HAP-1 (cell line): ENCODE measurements around the gene RFTN1.
"Not testable (repeated sequence)": the region's sequence is repeated elsewhere in the genome, so short reads cannot be mapped to it uniquely, and the experiment has no call there.

Source experiments
- DNase-seq, 2 experiments: peaks; one replicate each; pipeline ENCODE4 v3.0.0-alpha.2; 2016 to 2020; ENCODE audit warnings: low spot score in 2 of 2
- H3K27me3 ChIP-seq: fragments of 250-450 bp; sonication (Bioruptor Pico); 2 replicates; pipeline ENCODE4 v1.5.1; 2020; ENCODE audit warnings: low read depth, mild to moderate bottlenecking, moderate library complexity
- H3K36me3 ChIP-seq: fragments of 250-450 bp; sonication (Bioruptor Pico); replicated peaks from 2 replicates; pipeline ENCODE4 v1.5.1; 2020; ENCODE audit warnings: mild to moderate bottlenecking
- H3K4me1 ChIP-seq: fragments of 250-450 bp; sonication (Bioruptor Pico); 2 replicates; pipeline ENCODE4 v1.5.1; 2020; ENCODE audit warnings: mild to moderate bottlenecking
- H3K4me3 ChIP-seq: fragments of 250-450 bp; sonication (Bioruptor Pico); 2 replicates; pipeline ENCODE4 v1.5.1; 2020; ENCODE audit warnings: mild to moderate bottlenecking, moderate library complexity
- H3K9me3 ChIP-seq: fragments of 250-450 bp; sonication (Bioruptor Pico); 2 replicates; pipeline ENCODE4 v1.5.1; 2020; ENCODE audit warnings: mild to moderate bottlenecking, moderate library complexity
- in situ Hi-C: fragments of 300-500 bp; cut with MboI; formaldehyde crosslinking; loops from 3 replicates; pipeline ENCODE4 v1.14.3; 2020; ENCODE audit warnings: low sequenced_read_pairs, inconsistent platforms, mixed read lengths

RFTN1 gene

GRCh38 chr3:16496008-16496407 lies 17.5 kb downstream of the RFTN1 start:
- H3K27me3 ChIP-seq, result peaks cover 28% of the 10 kb centered on the region
- DNase-seq, result no peak
- H3K36me3 ChIP-seq, result no peaks in the 10 kb centered on the region
- in situ Hi-C loops, result no loop called here
- H3K9me3 ChIP-seq, result no peaks in the 10 kb centered on the region; the same call in 1 of the 2 replicates
- H3K4me3 ChIP-seq, result no peak overlapping the region
- H3K4me1 ChIP-seq, result no peaks in the 10 kb centered on the region

- H3K27me3 ChIP-seq, result peaks cover 20% of the 10 kb centered on the region
- H3K9me3 ChIP-seq, result no peaks in the 10 kb centered on the region; the same call in 1 of the 2 replicates
- H3K4me1 ChIP-seq, result no peaks in the 10 kb centered on the region
- DNase-seq, result no peak
- no peaks in the 10 kb centered on the region for H3K36me3 ChIP-seq
- in situ Hi-C loops, result no loop called here
- H3K4me3 ChIP-seq, result no peak overlapping the region
Measured at GRCh38 chr3:16494814-16495431, 18.6 kb downstream of the RFTN1 start.

- H3K36me3 ChIP-seq, result no peaks in the 10 kb centered on the region
- in situ Hi-C loops, result no loop called here
- no peaks in the 10 kb centered on the region; the same call in 1 of the 2 replicates for H3K9me3 ChIP-seq
- H3K27me3 ChIP-seq, result peaks cover 20% of the 10 kb centered on the region
- H3K4me3 ChIP-seq, result no peak overlapping the region
- DNase-seq, result no peak
- H3K4me1 ChIP-seq, result no peaks in the 10 kb centered on the region
Measured at GRCh38 chr3:16494094-16494493, 19.4 kb downstream of the RFTN1 start.

GRCh38 chr3:16490062-16490619 lies 23.4 kb downstream of the RFTN1 start:
- in situ Hi-C loops, result no loop called here
- Histone ChIP-seq H3K36me3 (no peaks in the 10 kb centered on the region), H3K4me1 (no peaks in the 10 kb centered on the region), H3K4me3 (no peak overlapping the region), H3K9me3 (no peaks in the 10 kb centered on the region), H3K27me3 (peaks cover 8% of the 10 kb centered on the region)
- DNase-seq, result no peak

GRCh38 chr3:16489326-16490061 lies 24.0 kb downstream of the RFTN1 start:
- H3K27me3 ChIP-seq, in situ Hi-C loops, H3K4me3 ChIP-seq, H3K36me3 ChIP-seq, DNase-seq, H3K4me1 ChIP-seq, H3K9me3 ChIP-seq: not testable (repeated sequence)

GRCh38 chr3:16488637-16489036 lies 24.9 kb downstream of the RFTN1 start:
- in situ Hi-C loops, result no loop called here
- Histone ChIP-seq H3K36me3 (no peaks in the 10 kb centered on the region), H3K4me1 (no peaks in the 10 kb centered on the region), H3K27me3 (peaks cover 10% of the 10 kb centered on the region), H3K4me3 (no peak overlapping the region), H3K9me3 (no peaks in the 10 kb centered on the region)
- DNase-seq, result no peak

- no peak for DNase-seq
- H3K36me3 ChIP-seq, result no peaks in the 10 kb centered on the region
- H3K4me3 ChIP-seq, result no peak overlapping the region
- no peaks in the 10 kb centered on the region for H3K4me1 ChIP-seq
- peaks cover 10% of the 10 kb centered on the region for H3K27me3 ChIP-seq
- in situ Hi-C loops, result no loop called here
- H3K9me3 ChIP-seq, result no peaks in the 10 kb centered on the region
Measured at GRCh38 chr3:16487511-16488175, 25.9 kb downstream of the RFTN1 start.

- Histone ChIP-seq H3K9me3 (no peaks in the 10 kb centered on the region), H3K27me3 (peaks cover 11% of the 10 kb centered on the region), H3K36me3 (no peaks in the 10 kb centered on the region), H3K4me1 (no peaks in the 10 kb centered on the region), H3K4me3 (no peak overlapping the region)
- no peak for DNase-seq
- in situ Hi-C loops, result no loop called here
Measured at GRCh38 chr3:16486951-16487480, 26.5 kb downstream of the RFTN1 start.

- Histone ChIP-seq H3K4me1 (no peaks in the 10 kb centered on the region; the same call in 1 of the 2 replicates), H3K9me3 (no peaks in the 10 kb centered on the region), H3K4me3 (no peak overlapping the region), H3K36me3 (no peaks in the 10 kb centered on the region), H3K27me3 (peaks cover 11% of the 10 kb centered on the region)
- DNase-seq, result no peak
- in situ Hi-C loops, result no loop called here
Measured at GRCh38 chr3:16486201-16486600, 27.3 kb downstream of the RFTN1 start.

- in situ Hi-C loops, result no loop called here
- Histone ChIP-seq H3K9me3 (no peaks in the 10 kb centered on the region), H3K36me3 (no peaks in the 10 kb centered on the region), H3K4me1 (no peaks in the 10 kb centered on the region; the same call in 1 of the 2 replicates), H3K4me3 (no peak overlapping the region), H3K27me3 (peaks cover 11% of the 10 kb centered on the region)
- no peak for DNase-seq
Measured at GRCh38 chr3:16485395-16485992, 28.0 kb downstream of the RFTN1 start.

- no peak for DNase-seq
- in situ Hi-C loops, result no loop called here
- Histone ChIP-seq H3K27me3 (peaks cover 11% of the 10 kb centered on the region), H3K9me3 (no peaks in the 10 kb centered on the region), H3K4me3 (no peak overlapping the region), H3K36me3 (no peaks in the 10 kb centered on the region), H3K4me1 (no peaks in the 10 kb centered on the region; the same call in 1 of the 2 replicates)
Measured at GRCh38 chr3:16484984-16485383, 28.5 kb downstream of the RFTN1 start.

GRCh38 chr3:16484216-16484615 lies 29.3 kb downstream of the RFTN1 start:
- H3K27me3 ChIP-seq, result peaks cover 11% of the 10 kb centered on the region
- no peaks in the 10 kb centered on the region; the same call in 1 of the 2 replicates for H3K4me1 ChIP-seq
- no peaks in the 10 kb centered on the region for H3K9me3 ChIP-seq
- H3K4me3 ChIP-seq, result no peak overlapping the region
- DNase-seq, result no peak
- no peaks in the 10 kb centered on the region for H3K36me3 ChIP-seq
- in situ Hi-C loops, result no loop called here

GRCh38 chr3:16482770-16483531 lies 30.5 kb downstream of the RFTN1 start:
- Histone ChIP-seq H3K4me1 (no peaks in the 10 kb centered on the region; the same call in 1 of the 2 replicates), H3K4me3 (no peak overlapping the region), H3K36me3 (no peaks in the 10 kb centered on the region), H3K27me3 (peaks cover 11% of the 10 kb centered on the region), H3K9me3 (no peaks in the 10 kb centered on the region)
- in situ Hi-C loops, result no loop called here
- DNase-seq, result no peak
